Stimulated activated naive CD8-positive, alpha-beta T cell treated with anti-CD3 and anti-CD28 coated beads, Interleukin-15, Interleukin-2, amounts not matched to agents 100 ng/mL and 50 ng/mL, for 24 hours (primary cell): ENCODE measurements around the gene SLC20A1.
"Not testable (repeated sequence)": the region's sequence is repeated elsewhere in the genome, so short reads cannot be mapped to it uniquely, and the experiment has no call there.

Experiments used
- H3K27ac Mint-ChIP-seq: one replicate; pipeline ENCODE4 v1.8.0; 2021; ENCODE audit warnings: mild to moderate bottlenecking, mixed read lengths
- H3K27me3 Mint-ChIP-seq: one replicate; pipeline ENCODE4 v1.8.0; 2021; ENCODE audit warnings: mixed read lengths
- H3K36me3 Mint-ChIP-seq: one replicate; pipeline ENCODE4 v1.8.0; 2021; ENCODE audit warnings: low read depth, mixed read lengths
- H3K4me1 Mint-ChIP-seq: one replicate; pipeline ENCODE4 v1.8.0; 2021; ENCODE audit warnings: low read depth, mixed read lengths
- H3K4me3 Mint-ChIP-seq: one replicate; pipeline ENCODE4 v1.8.0; 2021; ENCODE audit warnings: mild to moderate bottlenecking, mixed read lengths
- H3K9me3 Mint-ChIP-seq: one replicate; pipeline ENCODE4 v1.8.0; 2021; ENCODE audit warnings: mixed read lengths

The SLC20A1 gene

DNA sequence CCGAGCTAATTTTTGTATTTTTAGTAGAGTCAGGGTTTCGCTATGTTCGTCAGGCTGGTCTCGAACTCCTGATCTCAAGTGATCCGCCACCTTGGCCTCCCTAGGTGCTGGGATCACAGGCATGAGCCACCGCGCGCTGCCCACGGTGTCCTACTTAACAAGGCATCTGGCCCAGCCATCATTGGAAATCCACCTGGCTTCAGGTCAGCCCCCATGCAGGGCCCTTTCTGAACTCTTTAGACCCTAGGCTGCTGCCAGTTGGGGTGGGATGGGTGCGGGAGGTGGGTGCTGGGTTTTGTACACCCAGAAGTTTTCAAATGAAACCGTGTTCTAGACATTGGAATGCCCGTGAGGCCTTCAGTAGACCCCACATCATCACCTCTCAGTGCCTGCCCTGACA lies 48.4 kb downstream of the SLC20A1 start:
- no peak overlapping the region for H3K27ac Mint-ChIP-seq
- no peaks in the 10 kb centered on the region for H3K36me3 Mint-ChIP-seq
- peaks cover 33% of the 10 kb centered on the region for H3K4me1 Mint-ChIP-seq
- no peaks in the 10 kb centered on the region for H3K27me3 Mint-ChIP-seq
- H3K9me3 Mint-ChIP-seq: no peaks in the 10 kb centered on the region
- no peak overlapping the region for H3K4me3 Mint-ChIP-seq

DNA sequence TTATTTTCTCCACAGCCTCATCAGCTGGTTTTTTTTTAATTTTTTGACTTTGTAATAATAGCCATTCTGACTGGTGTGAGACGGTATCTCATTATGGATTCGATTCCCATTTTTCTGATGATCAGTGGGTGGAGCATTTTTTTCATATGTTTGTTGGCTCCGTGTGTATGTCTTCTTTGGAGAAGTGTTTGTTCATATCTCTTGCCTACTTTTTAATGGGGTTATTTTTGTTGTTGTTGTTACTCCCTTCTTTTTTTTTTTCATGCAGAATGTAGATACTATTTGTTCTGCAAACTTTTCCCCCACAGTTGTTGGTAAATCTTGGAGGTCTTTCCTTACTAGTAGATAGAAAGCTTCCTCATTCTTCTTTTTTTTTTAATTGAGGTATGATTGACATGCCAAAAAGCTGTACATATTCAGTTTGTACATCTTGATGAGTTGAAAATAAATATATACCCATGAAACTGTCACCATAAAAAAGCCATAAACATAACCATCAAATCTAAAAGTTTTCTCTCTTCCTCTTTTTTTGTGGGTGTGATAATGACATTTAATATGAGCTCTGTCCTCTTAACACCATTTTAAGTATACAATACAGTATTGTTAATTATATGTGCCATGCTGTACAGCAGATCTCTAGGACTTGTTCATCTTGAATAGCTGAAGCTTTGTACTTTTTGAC lies 53.2 kb downstream of the SLC20A1 start:
- no peak overlapping the region for H3K27ac Mint-ChIP-seq
- no peaks in the 10 kb centered on the region for H3K9me3 Mint-ChIP-seq
- peaks cover 6% of the 10 kb centered on the region for H3K27me3 Mint-ChIP-seq
- H3K4me1 Mint-ChIP-seq: peaks cover 21% of the 10 kb centered on the region
- H3K36me3 Mint-ChIP-seq: no peaks in the 10 kb centered on the region
- no peak overlapping the region for H3K4me3 Mint-ChIP-seq

DNA sequence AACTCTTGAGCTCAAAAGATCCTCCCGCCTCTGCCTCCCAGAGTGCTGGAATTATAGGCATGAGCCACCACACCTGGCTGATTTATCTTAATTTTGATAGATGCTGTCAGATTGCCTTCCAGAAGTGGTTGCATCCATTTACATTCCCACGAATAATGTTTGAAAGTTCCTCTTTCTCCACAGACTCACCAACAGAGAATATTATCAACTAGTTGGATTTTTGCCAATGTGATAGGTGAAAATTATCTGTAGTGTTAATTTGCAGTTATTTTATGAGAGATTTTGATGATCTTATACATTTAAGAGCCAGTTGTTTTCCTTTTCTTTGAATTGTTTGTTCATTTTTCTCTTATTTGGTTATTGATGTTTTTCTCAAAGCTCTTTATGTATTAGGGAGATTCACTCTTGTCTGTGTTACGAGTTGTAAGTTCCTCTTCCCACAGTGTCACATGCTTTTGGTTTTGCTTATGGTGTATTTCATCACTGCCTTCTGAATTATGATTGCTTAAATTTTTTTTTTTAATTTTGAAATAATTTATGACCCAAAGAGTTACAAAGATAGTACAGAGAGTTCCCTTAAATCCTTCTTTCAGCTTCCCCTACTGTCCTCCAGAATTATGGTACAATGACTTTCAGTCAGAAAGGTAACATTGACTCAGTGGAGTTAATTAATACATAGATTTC lies 54.4 kb downstream of the SLC20A1 start:
- H3K4me1 Mint-ChIP-seq: peaks cover 21% of the 10 kb centered on the region
- H3K4me3 Mint-ChIP-seq: peak overlapping the region; percentile 8
- H3K9me3 Mint-ChIP-seq: no peaks in the 10 kb centered on the region
- H3K36me3 Mint-ChIP-seq: no peaks in the 10 kb centered on the region
- peaks cover 11% of the 10 kb centered on the region for H3K27me3 Mint-ChIP-seq
- peak overlapping the region; percentile 29 for H3K27ac Mint-ChIP-seq

DNA sequence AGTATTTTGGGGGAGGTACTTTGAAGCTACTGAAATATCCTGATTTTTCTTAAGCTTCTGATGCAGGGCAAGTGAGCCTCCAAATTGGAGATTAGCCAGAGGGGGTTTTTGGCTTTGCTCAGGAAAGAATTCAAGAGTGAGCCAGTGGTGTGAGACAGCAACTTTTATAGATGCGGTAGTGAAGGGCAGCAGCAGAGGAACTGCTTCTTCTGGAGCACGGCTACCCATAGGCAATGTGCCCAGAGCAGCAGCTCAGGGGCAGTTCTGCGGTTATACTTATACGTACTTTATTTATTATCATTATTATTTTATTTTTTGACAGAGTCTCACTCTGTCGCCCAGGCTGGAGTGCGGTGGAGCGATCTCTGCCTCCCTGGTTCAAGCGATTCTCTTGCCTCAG lies 55.3 kb downstream of the SLC20A1 start:
- Mint-ChIP-seq H3K4me3 (no peak overlapping the region), H3K4me1 (peaks cover 28% of the 10 kb centered on the region), H3K27ac (peak overlapping the region; percentile 23)

DNA sequence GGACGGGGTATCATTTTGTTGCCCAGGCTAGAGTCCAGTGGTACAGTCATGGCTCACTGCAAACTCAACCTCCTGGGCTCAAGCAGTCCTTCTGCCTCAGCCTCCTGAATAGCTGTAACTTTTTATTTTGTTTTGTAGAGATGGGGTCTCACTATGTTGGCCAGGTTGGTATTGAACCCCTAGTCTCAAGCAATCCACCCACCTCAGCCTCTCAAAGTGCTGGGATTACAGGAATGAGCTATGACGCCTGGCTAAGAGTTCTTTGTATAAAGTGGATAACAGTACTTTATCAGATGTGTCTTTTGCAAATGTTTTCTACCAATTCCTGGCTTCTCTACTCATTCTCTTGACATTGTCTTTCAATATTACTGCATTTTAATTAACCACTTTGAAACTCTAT lies 57.9 kb downstream of the SLC20A1 start:
- Mint-ChIP-seq H3K27ac (no peak overlapping the region), H3K9me3 (no peaks in the 10 kb centered on the region), H3K4me1 (peaks cover 52% of the 10 kb centered on the region), H3K36me3 (no peaks in the 10 kb centered on the region), H3K4me3 (no peak overlapping the region), H3K27me3 (peaks cover 18% of the 10 kb centered on the region)

More for the DNA sequence above, 55.3 kb downstream of the SLC20A1 start:
- Mint-ChIP-seq H3K36me3 (no peaks in the 10 kb centered on the region), H3K27me3 (peaks cover 14% of the 10 kb centered on the region), H3K9me3 (no peaks in the 10 kb centered on the region)

- H3K9me3 Mint-ChIP-seq: no peaks in the 10 kb centered on the region
- H3K4me3 Mint-ChIP-seq: no peak overlapping the region
- H3K27me3 Mint-ChIP-seq: peaks cover 17% of the 10 kb centered on the region
- peaks cover 50% of the 10 kb centered on the region for H3K4me1 Mint-ChIP-seq
- H3K36me3 Mint-ChIP-seq: no peaks in the 10 kb centered on the region
- H3K27ac Mint-ChIP-seq: no peak overlapping the region
Observed at GRCh38 chr2:112705575-112705974, 59.8 kb downstream of the SLC20A1 start.

DNA sequence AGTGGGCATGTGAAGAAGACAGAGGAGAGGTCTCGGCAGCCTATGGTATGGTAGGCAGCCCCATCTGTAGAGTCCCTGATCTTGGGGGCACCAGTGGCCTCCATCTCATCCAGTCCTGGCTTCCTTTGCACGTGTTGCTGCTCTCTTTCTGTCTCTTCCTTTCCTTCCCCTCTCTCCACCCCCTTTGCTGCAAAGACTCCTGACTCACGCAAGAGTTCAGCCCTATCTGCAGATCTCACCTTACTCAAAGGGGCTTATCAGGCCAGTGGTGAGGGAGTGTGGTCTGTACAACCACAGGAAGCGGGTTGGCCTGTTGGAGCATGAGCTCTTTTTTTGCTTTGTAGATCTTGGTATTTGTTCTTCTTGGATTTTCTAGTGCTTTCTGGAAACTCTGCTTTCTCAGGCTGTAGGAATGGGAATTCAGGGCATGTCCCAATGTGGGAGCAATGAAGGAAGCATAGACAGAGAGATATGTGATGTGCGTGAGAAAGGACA lies 60.5 kb downstream of the SLC20A1 start:
- Mint-ChIP-seq H3K27ac (no peak overlapping the region), H3K9me3 (no peaks in the 10 kb centered on the region), H3K36me3 (no peaks in the 10 kb centered on the region), H3K4me1 (peaks cover 45% of the 10 kb centered on the region), H3K4me3 (peak overlapping the region; percentile 12), H3K27me3 (peaks cover 12% of the 10 kb centered on the region)

- peaks cover 12% of the 10 kb centered on the region for H3K27me3 Mint-ChIP-seq
- H3K36me3 Mint-ChIP-seq, H3K4me3 Mint-ChIP-seq, H3K9me3 Mint-ChIP-seq, H3K27ac Mint-ChIP-seq: not testable (repeated sequence)
- peaks cover 40% of the 10 kb centered on the region for H3K4me1 Mint-ChIP-seq
Observed at GRCh38 chr2:112706947-112707346, 61.2 kb downstream of the SLC20A1 start.

- no peaks in the 10 kb centered on the region for H3K36me3 Mint-ChIP-seq
- H3K4me1 Mint-ChIP-seq: peaks cover 47% of the 10 kb centered on the region
- peaks cover 12% of the 10 kb centered on the region for H3K27me3 Mint-ChIP-seq
- H3K4me3 Mint-ChIP-seq: no peak overlapping the region
- H3K27ac Mint-ChIP-seq: peak overlapping the region; percentile 3
- no peaks in the 10 kb centered on the region for H3K9me3 Mint-ChIP-seq
Observed at GRCh38 chr2:112708968-112709367, 63.2 kb downstream of the SLC20A1 start.

DNA sequence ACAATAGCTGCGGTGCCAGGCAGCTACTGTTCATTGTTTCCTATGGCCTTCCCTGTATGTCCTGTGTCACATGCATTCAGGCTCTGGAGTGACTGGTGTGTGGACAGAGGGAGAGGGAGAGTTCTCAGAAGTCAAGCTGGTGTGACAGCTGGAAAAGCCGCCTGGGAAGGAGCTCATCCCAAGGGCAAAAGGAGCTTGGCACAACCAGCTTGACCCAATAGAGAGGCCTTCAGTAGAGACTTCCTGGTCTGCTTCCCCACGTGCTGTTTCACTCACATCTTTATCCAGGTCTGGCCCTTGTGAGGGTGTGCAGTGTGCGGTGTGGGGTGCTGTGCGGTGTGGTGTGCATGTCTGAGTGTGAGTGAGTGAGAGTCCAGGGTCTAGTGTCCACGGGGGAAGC lies 64.0 kb downstream of the SLC20A1 start:
- Mint-ChIP-seq H3K27ac (no peak overlapping the region), H3K36me3 (no peaks in the 10 kb centered on the region), H3K9me3 (no peaks in the 10 kb centered on the region), H3K4me1 (peaks cover 47% of the 10 kb centered on the region), H3K4me3 (no peak overlapping the region), H3K27me3 (peaks cover 9% of the 10 kb centered on the region)

GRCh38 chr2:112710956-112711750 lies 65.4 kb downstream of the SLC20A1 start:
- Mint-ChIP-seq H3K36me3 (no peaks in the 10 kb centered on the region), H3K4me3 (no peak overlapping the region), H3K9me3 (no peaks in the 10 kb centered on the region), H3K4me1 (peaks cover 40% of the 10 kb centered on the region), H3K27ac (no peak overlapping the region), H3K27me3 (peaks cover 4% of the 10 kb centered on the region)

DNA sequence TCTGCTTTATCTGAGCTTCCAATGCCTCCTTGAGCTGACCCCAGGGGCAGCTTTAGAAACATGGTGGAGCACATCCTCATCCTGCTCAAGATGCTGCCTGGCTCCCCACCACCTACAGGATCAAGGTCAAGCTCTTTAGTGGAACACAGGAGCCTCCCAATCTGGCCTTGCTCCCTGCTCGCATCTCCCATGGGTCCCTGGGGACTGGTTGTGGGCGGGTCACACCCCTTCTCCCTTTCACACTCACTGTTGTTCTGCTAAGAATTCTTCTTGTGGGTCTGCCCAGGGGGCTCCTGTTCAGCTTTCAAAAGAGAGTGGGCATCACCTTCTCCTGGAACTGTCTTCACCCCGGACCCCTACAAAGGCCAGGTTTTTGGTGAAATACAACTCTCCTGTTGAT lies 66.7 kb downstream of the SLC20A1 start:
- Mint-ChIP-seq H3K9me3 (no peaks in the 10 kb centered on the region), H3K27ac (no peak overlapping the region), H3K36me3 (no peaks in the 10 kb centered on the region), H3K27me3 (no peaks in the 10 kb centered on the region), H3K4me3 (no peak overlapping the region), H3K4me1 (peaks cover 29% of the 10 kb centered on the region)

DNA sequence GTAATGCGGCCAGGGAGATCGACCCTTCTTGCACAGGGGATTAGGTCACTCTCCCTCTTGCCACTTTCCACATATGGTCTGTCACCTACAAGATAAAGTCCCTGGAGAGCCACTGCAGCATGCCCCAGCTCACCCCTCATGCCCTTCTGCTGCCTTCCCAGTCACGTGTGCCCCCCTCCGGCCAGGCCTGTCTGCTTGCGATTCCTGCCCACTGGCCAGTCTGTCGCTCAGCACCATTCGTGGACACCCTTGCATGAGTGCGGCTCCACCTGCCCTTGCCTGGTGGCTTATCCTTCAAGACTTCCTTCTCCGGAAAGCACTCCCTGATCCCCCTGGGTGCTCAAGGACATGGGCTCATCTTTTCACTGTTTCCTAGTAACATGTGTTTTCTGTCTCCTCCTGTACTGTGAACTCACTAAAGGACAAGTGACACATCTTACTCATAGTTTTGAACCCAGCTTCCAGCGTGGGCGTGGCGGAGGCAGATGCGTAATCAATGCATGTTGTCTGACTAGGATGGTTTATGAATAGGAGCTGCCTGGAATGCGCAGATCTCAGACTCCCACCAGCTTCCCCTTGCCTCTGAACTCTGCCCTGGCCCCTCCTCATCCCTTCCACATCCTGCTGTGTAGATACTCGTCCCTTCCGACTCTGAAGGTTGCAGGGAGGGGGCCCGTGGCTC lies 67.3 kb downstream of the SLC20A1 start:
- Mint-ChIP-seq H3K36me3 (no peaks in the 10 kb centered on the region), H3K27ac (no peak overlapping the region), H3K4me1 (peaks cover 24% of the 10 kb centered on the region), H3K4me3 (no peak overlapping the region), H3K9me3 (no peaks in the 10 kb centered on the region), H3K27me3 (no peaks in the 10 kb centered on the region)
